Vagina (tissue), 2 donors: ENCODE results near the gene CAMP.

Experiments
- POLR2A ChIP-seq, 2 donors: fragments of 450-650 bp; IDR thresholded peaks; one replicate each; pipeline ENCODE4 v1.6.1; 2017; ENCODE audit warnings: antibody characterized with exemption in 2 of 2, mild to moderate bottlenecking in 2 of 2, moderate library complexity in 2 of 2
- TF ChIP-seq, protein P1 (sequence below), 3 experiments: fragments of 450-650 bp in 2 of 3; fragments of 200-600 bp in 1 of 3; sonication (generic) in 1 of 3; IDR thresholded peaks; one replicate each; pipeline ENCODE4 v1.5.1; 2017 to 2019; ENCODE audit warnings: antibody characterized with exemption in 3 of 3, mild to moderate bottlenecking in 2 of 3, moderate library complexity in 2 of 3

DNA sequence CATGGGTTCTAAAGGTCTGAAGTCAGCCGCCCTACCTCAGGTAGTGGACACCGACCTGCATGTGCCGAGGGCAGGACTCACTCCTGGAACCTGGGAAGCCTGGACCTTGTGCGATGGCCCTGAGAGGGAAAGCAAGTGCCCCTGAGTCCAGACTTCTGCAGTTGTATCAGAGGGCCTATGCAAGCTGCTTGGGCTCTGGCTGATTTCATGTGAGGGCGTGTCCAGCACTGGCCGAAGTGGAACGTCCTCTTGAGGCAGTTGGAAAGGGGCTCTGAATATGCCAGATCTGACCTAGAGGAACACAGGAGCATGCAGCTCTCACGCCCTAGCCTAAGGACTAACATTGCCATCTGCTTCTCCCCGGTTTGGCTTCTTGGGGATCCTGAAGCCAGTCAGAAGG is 2.5 kb upstream of the CAMP start:
- TF ChIP-seq, protein P1, sequence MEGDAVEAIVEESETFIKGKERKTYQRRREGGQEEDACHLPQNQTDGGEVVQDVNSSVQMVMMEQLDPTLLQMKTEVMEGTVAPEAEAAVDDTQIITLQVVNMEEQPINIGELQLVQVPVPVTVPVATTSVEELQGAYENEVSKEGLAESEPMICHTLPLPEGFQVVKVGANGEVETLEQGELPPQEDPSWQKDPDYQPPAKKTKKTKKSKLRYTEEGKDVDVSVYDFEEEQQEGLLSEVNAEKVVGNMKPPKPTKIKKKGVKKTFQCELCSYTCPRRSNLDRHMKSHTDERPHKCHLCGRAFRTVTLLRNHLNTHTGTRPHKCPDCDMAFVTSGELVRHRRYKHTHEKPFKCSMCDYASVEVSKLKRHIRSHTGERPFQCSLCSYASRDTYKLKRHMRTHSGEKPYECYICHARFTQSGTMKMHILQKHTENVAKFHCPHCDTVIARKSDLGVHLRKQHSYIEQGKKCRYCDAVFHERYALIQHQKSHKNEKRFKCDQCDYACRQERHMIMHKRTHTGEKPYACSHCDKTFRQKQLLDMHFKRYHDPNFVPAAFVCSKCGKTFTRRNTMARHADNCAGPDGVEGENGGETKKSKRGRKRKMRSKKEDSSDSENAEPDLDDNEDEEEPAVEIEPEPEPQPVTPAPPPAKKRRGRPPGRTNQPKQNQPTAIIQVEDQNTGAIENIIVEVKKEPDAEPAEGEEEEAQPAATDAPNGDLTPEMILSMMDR (IDR thresholded peaks at IDR 0.05): no peak
- no peak for TF ChIP-seq POLR2A (IDR thresholded peaks at IDR 0.05)
